Measurements from ENCODE around the gene TPBGL.

The TPBGL gene

GRCh38 chr11:75277991-75278790 is 37.6 kb downstream of the TPBGL start:
- TF ChIP-seq GATA2 (IDR thresholded peaks at IDR 0.05; ENCODE audit: low read depth, low read length): no peak
- no peak for TF ChIP-seq GATA3 (IDR thresholded peaks at IDR 0.05; ENCODE audit: low read depth, low read length)

- TF ChIP-seq GATA3 (IDR thresholded peaks at IDR 0.05; ENCODE audit: low read depth, low read length) (no peak), GATA2 (IDR thresholded peaks at IDR 0.05; ENCODE audit: low read depth, low read length) (no peak)
Measured at GRCh38 chr11:75279273-75279672, 38.7 kb downstream of the TPBGL start.

DNA sequence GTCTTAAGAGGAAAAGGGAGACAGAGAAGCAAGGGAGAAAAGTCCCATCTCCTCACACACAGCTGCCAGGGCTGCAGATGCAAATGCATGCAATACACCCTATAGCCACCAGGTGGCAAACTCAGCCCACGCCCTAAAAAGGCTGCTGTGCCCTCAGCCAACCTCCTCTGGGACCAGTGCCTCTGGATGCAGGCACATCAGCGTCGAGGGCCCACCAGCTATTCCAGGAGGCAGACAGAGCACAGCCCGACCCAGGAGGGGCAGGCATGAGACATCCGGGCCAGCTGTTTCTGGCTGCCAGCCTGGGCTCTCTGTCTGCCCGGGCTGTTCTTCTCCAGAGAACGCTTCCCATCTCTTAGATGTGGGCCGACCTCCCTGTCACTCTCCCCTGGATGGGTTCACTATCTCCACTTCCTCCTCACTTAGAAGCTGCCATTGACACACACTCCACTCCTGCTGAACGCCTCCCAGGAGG is 39.7 kb downstream of the TPBGL start:
- TF ChIP-seq GATA3 (IDR thresholded peaks at IDR 0.05; ENCODE audit: low read depth, low read length): no peak
- no peak for TF ChIP-seq GATA2 (IDR thresholded peaks at IDR 0.05; ENCODE audit: low read depth, low read length)

- no peak for TF ChIP-seq GATA2 (IDR thresholded peaks at IDR 0.05; ENCODE audit: low read depth, low read length)
- TF ChIP-seq GATA3 (IDR thresholded peaks at IDR 0.05; ENCODE audit: low read depth, low read length): no peak
Measured at GRCh38 chr11:75280770-75281468, 40.3 kb downstream of the TPBGL start.

- TF ChIP-seq GATA2 (IDR thresholded peaks at IDR 0.05; ENCODE audit: low read depth, low read length): no peak
- no peak for TF ChIP-seq GATA3 (IDR thresholded peaks at IDR 0.05; ENCODE audit: low read depth, low read length)
Measured at GRCh38 chr11:75281469-75282095, 41.0 kb downstream of the TPBGL start.

GRCh38 chr11:75283391-75283931 is 42.9 kb downstream of the TPBGL start:
- TF ChIP-seq GATA2 (IDR thresholded peaks at IDR 0.05; ENCODE audit: low read depth, low read length) (no peak), GATA3 (IDR thresholded peaks at IDR 0.05; ENCODE audit: low read depth, low read length) (no peak)

DNA sequence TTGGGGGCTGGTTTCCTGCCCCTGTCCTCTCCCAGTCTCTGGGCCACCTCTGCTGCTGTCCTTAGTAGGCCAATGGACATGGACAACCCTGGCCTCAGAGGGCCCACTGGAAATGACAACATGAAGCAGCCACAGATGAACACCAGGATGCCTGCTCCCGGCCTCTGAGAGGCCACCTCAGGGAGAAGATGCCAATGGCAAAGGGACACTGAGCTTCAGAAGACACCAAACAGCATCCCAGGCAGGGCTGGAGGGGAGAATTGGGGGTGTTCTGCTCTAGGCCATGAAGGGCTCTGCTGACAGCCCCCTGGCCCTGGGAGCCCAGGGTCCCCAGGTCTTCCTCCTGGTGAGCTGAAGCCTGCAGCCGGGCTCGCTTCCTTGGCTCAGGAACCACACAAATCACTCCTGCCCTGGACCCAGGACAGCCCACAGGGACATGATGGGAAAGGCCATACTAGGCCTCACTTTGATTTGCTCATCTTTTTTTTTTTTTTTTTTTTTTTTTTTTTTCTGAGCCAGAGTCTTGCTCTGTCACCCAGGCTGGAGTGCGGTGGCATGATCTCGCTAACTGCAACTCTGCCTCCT is 45.3 kb downstream of the TPBGL start:
- TF ChIP-seq GATA3 (IDR thresholded peaks at IDR 0.05; ENCODE audit: low read depth, low read length) (no peak), GATA2 (IDR thresholded peaks at IDR 0.05; ENCODE audit: low read depth, low read length) (no peak)

GRCh38 chr11:75286826-75287465 is 46.4 kb downstream of the TPBGL start:
- no peak for TF ChIP-seq GATA3 (IDR thresholded peaks at IDR 0.05; ENCODE audit: low read depth, low read length)
- no peak for TF ChIP-seq GATA2 (IDR thresholded peaks at IDR 0.05; ENCODE audit: low read depth, low read length)

GRCh38 chr11:75287579-75287978 is 47.0 kb downstream of the TPBGL start:
- TF ChIP-seq GATA3 (IDR thresholded peaks at IDR 0.05; ENCODE audit: low read depth, low read length): no peak
- no peak for TF ChIP-seq GATA2 (IDR thresholded peaks at IDR 0.05; ENCODE audit: low read depth, low read length)

- TF ChIP-seq GATA2 (IDR thresholded peaks at IDR 0.05; ENCODE audit: low read depth, low read length): no peak
- no peak for TF ChIP-seq GATA3 (IDR thresholded peaks at IDR 0.05; ENCODE audit: low read depth, low read length)
Measured at GRCh38 chr11:75289511-75289760, 48.9 kb downstream of the TPBGL start.

GRCh38 chr11:75289919-75290318 is 49.3 kb downstream of the TPBGL start:
- TF ChIP-seq GATA3 (IDR thresholded peaks at IDR 0.05; ENCODE audit: low read depth, low read length) (no peak), GATA2 (IDR thresholded peaks at IDR 0.05; ENCODE audit: low read depth, low read length) (no peak)

DNA sequence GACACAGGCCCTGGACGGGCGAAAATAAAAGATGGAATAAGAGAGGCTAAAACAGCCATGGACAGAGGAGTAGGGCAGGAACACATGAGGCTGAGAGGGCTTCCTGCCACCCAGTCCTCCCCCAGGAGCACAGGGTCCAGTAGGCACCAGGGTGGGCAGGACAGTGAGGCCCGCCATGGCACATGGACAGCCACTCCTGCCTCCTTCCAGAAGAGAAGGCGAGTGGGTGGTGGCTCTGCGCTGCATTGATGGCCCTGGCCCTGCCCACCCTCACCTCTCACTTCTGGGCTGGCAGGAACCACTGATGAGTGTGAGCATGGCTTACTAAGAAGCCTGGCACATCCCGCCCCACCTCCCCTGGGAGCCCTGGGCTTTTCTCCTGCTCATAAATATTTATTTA is 51.2 kb downstream of the TPBGL start:
- TF ChIP-seq GATA2 (IDR thresholded peaks at IDR 0.05; ENCODE audit: low read depth, low read length) (no peak), GATA3 (IDR thresholded peaks at IDR 0.05; ENCODE audit: low read depth, low read length) (no peak)

- no peak for TF ChIP-seq GATA2 (IDR thresholded peaks at IDR 0.05; ENCODE audit: low read depth, low read length)
- TF ChIP-seq GATA3 (IDR thresholded peaks at IDR 0.05; ENCODE audit: low read depth, low read length): no peak
Measured at GRCh38 chr11:75292943-75293342, 52.4 kb downstream of the TPBGL start.

Measured in SH-SY5Y (cell line).